Activated CD4-positive, alpha-beta T cell treated with anti-CD3 and anti-CD28 coated beads, Interleukin-2, amount 50 U/mL, for 16 hours (primary cell): ENCODE results near the gene BIN1.

Experiments
- DNase-seq: peaks from one replicate; pipeline ENCODE4 v3.0.0-alpha.2; 2020

Gene BIN1

GRCh38 chr2:127102521-127103242 is 4.3 kb downstream of the BIN1 start:
- no peak for DNase-seq

GRCh38 chr2:127101756-127102477 is 5.0 kb downstream of the BIN1 start:
- DNase-seq: no peak

DNA sequence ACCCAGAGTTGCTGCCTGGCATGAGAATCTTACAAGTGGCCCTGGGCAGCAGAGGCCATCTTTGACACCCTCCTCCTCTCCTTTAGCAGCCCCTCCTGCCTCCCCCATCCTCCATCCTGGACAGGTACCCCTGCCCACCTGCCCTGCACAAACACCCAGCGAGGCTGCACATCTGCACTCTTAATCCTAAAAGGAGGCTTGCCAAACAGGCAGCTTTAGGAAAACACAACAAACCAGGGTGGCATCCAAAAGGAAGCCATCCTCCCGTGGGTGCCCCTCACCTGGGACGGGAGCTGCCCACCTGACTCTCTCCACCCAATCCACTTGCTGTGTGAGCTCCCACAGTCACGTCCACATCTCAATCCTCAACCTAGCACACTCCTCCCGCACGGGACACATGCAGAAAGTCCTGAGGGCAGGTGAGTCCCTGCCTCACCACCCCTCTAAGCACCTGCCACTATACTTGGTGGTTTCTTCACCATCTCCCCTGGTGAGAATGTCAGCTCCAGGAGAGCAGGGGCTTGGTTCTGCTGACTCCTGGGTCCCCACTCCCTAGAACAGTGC is 5.8 kb downstream of the BIN1 start:
- DNase-seq: no peak

GRCh38 chr2:127100251-127101047 is 6.5 kb downstream of the BIN1 start:
- DNase-seq: no peak

GRCh38 chr2:127098711-127099110 is 8.2 kb downstream of the BIN1 start:
- no peak for DNase-seq

- DNase-seq: no peak
These were observed 8.9 kb downstream of the BIN1 start for GRCh38 chr2:127097841-127098651.

DNA sequence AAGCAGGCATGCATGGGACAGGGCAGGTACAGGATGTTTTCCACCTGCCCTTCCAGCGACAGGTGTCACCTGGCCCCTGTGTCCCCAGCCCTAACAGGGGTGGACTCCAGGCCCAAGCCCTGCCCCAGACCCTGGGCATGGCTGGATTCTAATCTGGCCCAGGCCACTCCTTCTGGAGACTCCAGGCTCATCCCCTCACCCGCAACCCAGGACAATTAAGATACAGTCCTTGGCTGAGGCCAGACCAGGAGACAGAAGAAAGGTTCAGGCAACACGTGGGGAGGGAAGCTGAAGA is 9.5 kb downstream of the BIN1 start:
- DNase-seq: no peak

DNA sequence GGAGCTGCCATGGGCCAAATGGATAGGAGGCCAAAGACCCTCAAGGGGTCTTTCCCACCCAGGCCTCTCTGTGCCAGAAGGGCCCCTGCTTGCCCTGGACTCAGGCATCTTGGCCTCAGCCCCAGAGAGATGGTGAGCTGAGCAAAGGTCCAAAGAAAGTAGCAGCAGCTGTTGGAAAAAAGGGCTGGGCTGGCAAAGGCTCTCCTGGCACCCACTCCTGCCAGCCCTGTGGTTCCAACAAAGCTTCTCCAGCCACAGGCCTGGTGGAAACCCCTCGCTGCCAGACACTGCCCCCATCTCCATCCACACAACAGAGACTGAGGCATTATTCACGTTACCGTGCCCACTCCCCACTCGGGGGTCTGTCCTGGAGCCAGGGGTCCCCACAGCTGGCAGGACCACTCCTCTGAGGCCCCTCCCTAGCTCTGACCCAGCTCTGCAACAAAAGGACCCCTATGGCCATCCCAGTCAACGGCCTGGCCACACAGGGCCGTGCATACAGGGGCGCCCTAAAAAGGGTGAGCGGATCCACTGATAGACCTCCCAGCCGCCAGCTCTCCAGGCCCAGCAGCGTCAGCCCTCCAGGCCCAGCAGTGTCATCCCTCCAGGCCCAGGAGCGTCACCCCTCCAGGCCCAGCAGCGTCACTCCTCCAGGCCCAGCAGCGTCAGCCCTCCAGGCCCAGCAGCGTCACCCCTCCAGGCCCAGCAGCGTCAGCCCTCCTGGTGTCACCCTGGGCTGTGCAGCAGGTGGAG is 10.1 kb downstream of the BIN1 start:
- DNase-seq: no peak

- DNase-seq: peak; percentile 20
These were observed 10.7 kb downstream of the BIN1 start for GRCh38 chr2:127096280-127096679.

DNA sequence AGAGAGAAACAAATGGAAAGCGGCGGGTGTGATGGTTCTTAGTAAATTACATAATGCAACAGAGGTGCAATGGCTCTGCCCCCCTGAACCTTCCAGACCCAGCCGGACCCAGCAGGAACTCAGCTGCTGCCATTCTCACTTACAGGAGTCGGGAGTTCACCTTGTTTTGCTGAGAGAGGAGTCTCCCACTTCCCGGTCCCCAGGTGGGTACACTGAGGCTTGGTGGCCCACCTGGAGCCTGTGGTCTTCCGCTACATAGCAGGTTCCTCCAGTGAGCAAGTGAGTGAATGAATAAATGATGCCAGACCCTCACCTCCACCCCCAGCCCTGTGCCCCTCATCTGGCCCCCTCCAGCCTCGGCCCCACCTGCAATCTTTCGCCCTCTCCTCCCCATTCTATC is 11.2 kb downstream of the BIN1 start:
- no peak for DNase-seq

DNA sequence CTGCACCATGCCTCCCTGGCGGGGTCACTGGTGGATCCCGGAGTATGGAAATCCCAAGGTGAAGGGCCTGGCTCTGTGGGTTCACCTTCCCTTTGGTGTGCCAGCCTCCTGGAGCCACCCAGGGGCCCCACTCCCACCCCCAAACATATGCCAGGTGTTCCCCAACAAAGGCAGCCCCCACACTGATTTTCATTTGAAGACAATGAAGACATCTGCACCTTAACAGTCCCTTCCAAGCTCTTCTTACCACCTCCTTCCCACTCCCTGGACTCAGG is 11.7 kb downstream of the BIN1 start:
- no peak for DNase-seq

GRCh38 chr2:127094509-127095366 is 12.2 kb downstream of the BIN1 start:
- no peak for DNase-seq

DNA sequence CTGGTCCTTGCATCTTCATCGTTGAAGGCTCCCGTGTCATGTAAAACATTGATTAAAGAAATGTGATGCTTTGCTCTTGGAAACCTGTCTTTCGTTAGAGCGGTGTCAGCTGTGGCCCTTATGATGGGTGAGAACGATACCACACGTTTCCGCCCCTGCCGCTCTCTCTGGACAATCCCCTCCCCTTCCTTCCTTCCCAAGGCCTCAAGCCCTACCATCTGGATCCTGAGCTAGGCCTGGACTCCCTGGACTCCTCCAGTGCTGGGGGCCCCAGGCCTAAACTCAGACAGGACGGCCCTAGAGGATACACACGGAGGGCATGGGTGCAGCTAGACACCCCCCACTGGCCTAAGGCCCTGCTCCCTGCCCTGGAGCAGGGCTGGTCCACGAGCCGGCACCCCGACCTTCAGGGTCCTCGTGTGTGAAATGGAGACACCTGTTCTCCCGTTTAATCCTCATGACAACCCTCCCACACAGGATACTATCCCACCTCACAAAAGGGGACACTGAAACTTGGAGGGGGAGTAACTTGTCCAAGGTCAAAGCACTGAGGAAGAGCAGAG is 13.2 kb downstream of the BIN1 start:
- no peak for DNase-seq

DNA sequence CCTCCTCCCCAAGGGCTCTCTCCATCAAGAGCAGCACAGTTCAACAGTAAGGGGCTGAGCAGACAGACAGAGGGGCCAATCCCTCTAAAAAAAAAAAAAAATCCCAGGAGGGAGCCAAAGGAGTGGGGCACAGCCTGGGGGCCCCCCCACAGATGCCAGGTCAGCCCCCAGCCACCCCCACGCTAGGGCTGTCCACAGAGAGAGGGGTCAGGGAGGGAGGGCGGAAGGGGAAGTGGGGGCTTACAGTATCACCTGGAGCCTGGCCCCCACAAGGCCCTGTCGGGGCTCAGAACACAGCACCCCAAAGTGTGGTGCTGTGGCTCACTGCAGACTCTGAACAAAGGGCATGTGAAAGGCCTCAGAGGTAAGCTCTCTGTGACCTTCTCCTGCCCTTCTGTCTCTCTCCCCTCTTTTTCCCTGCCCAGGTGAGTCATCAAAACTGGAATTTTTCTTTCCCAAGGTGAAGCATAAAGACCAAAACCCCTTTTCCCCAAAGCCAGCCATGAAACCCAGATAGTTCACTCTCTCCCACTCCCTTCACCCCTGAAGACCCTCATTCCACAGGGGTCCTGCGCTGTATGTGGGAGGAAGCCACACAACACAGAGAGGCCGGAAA is 13.9 kb downstream of the BIN1 start:
- DNase-seq: no peak

GRCh38 chr2:127092306-127092705 is 14.6 kb downstream of the BIN1 start:
- DNase-seq: no peak

- DNase-seq: no peak
These were observed 15.1 kb downstream of the BIN1 start for GRCh38 chr2:127091886-127092285.

- DNase-seq: no peak
These were observed 15.8 kb downstream of the BIN1 start for GRCh38 chr2:127091148-127091547.

GRCh38 chr2:127090281-127091120 is 16.5 kb downstream of the BIN1 start:
- DNase-seq: no peak

DNA sequence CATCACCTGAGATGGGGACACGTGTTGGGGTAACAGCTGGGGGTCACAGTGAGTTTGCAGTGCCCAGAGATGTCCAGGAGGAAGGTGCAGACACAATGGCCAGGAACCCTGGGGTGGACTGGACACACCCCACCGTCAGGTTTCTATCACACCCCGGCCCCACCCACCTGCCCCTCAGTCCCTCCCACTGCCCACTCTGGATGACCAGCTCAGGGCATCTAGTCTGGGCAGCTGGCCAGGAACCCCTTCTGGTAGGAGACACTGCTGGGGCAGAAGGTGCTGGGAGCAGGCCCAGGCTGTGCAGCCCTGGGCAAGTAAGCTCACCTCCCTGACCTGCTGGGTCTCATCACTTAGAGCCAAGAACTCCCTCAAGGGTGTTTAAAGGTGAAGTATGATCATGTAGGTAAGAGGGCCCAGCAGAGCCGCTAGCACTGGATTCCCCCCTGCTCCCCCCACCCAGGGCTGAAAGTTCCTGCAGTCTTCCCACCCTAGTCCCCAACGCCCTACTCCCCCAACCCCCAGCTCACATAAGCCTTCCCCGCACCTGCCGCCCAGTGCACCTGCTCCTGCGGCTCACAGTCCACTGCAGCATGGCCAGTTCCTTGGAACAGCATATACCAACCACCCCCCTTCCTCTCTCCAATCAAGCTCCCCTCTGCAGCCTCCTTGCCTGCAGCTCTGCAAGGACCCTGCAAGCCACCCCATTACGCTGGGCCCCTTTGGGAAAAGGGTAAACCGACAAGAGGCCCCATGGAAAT is 17.3 kb downstream of the BIN1 start:
- DNase-seq: no peak
